NCI-H1930 (cell line): Measurements from ENCODE around the gene TBC1D12.
"Not testable (repeated sequence)": the region's sequence is repeated elsewhere in the genome, so short reads cannot be mapped to it uniquely, and the experiment has no call there.

ENCODE experiments used
- DNase-seq, 2 experiments: peaks; one replicate each; lab custom pipeline; 2025; lab: John Stamatoyannopoulos, UW

The TBC1D12 gene

DNA sequence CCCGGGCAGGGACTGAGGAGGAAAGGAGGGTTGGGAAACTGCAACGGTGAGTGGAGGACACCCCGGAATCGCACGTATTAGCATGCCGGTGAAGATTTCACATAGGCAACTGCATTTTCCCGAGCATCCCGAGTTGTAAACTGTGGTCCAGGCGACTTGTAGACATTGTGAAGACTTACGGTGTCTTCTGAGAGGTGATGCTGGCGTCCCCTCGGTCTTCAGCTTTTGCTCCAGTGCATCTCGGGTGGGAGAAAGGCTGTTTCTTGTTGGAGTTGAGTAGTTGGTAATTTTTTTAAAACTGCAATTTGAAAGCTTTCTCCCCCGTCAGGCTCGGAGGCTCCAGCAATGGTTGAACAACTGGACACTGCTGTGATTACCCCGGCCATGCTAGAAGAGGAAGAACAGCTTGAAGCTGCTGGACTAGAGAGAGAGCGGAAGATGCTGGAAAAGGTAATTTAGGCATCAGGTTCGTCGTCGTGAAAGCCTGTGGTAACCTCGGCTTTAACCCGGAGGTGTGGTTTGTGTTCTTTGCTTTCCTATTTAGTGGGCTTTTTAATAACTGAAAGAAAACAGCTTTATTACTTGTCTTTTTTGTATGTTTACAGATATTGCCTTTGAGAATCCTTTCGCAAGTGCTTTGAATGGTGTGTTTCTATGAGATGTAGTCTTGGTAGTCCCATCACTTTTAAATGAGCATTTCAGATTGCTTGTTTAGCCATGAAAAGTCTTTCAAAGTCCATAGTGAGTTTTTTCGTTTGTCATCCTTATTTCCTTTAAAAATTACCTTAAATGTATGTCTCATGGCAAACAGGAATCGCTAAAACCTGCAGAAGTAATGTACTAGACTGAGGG lies 143.9 kb downstream of the TBC1D12 start:
- no peak for DNase-seq

DNA sequence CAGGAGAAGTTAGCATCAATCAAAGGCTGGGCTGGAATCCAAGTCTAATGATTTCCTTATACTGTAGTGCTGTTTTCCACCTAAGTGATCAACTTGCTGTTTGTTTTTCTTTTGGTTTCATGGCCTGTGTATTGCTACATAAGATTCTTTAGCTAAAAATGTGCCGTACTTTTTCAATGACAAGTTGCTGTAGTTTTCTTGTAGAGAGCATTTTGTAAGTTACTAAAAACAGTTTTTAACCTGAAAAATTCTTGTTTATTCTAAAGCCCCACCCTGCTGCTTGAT lies 144.5 kb downstream of the TBC1D12 start:
- DNase-seq, result no peak

DNA sequence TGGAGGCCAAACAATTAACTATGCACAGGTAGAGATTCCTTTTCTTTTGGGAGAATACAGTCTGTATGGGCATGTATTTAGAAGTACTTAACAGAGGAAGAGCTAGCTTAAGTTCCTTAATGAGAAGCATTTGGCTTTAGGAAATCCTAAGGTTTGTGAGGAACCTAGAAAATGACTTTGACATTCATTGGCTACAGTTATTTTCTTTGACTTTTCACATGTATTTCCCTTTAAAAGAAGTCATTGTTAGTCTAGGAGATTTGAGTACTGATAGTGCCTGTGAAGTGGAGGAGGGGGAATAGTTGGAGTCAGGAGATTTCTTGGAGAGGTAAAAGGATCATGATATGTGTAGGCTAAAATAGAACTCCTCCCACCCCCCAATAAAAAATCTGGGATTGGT lies 146.9 kb downstream of the TBC1D12 start:
- no peak for DNase-seq

- DNase-seq, result not testable (repeated sequence)
These were observed 165.5 kb downstream of the TBC1D12 start for GRCh38 chr10:94567714-94568307.

GRCh38 chr10:94571081-94571480 lies 168.7 kb downstream of the TBC1D12 start:
- no peak for DNase-seq

GRCh38 chr10:94571528-94571927 lies 169.2 kb downstream of the TBC1D12 start:
- DNase-seq, result no peak

GRCh38 chr10:94578790-94579189 lies 176.4 kb downstream of the TBC1D12 start:
- DNase-seq, result no peak

GRCh38 chr10:94583124-94583523 lies 180.8 kb downstream of the TBC1D12 start:
- DNase-seq, result no peak
